NCI-H1105 treated with DMSO at 0.1 percent for 48 hours (cell line): ENCODE measurements around the gene PABPC3.
A peak's percentile ranks its signal among the peaks of the same experiment; 100 is the strongest.

Experiments used
- DNase-seq: peaks from one replicate; lab custom pipeline; 2025; lab: John Stamatoyannopoulos, UW

PABPC3 gene

GRCh38 chr13:25095851-25096453, at the start of gene PABPC3:
PABPC3 (plus strand) TSS chr13:25096136; CDS start chr13:25096199, 63 bp downstream.
- DNase-seq, result no peak

DNA sequence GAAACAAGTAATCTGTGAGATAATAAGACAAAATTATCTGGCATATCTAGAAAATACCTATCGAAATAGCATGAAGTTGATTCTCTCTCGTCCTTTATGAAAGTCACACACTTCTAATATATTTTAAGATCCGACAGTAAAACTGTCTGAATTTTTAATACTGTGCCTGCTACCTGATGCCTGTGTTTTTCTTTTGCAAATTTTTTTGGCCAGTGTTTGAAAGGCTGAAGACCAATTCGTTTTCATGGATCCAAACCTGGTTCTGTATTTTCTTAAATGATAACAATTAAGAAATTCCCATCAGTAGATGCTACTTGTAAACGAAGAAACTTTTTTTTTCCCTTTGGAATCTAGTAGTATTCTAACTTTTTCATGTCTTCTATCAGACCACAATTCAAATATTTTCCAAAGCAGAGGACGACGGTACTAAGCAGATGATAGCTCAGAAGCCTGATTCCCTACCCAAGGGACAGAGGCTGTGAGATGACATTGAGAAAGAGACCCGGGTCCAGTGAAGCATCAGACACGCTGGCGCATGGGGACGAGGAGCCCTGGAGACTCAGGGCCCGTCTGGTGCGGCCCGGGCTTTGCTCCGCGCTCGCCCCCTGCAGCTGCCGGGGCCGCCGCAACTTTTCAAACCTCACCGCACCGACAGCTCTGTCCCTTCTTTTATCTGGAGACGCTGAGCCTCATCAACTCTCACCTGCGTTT, 49.5 kb upstream of the PABPC3 start:
- no peak for DNase-seq

DNA sequence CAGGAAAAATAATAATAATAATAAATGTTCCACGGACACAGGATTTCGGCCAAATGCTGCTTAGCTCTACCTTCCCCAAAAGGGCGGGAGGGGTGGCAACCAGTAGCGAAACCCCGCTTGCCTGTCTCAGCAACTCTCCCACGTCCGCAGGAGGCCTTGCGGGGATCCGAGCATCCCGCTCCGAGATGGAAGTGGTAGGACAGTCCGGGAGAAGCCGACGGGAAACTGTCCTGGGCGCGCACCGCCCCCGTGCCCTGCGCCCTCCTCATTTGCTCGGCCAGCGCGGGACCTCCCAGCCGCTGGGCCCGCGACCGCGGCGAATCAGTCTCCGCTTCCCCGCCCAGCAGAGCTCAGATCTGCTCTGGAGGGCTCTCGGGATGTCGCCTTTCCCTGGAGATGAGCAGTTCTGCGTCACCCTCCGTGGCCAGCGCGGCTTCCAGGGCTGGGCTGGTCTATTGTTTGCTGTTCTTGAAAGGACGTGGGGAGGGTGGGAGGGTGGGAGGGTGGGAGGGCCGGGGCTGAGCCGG, 48.9 kb upstream of the PABPC3 start:
- DNase-seq, result peak; percentile 17

- DNase-seq, result no peak
Measured at GRCh38 chr13:25051065-25051464, 44.9 kb upstream of the PABPC3 start.

DNA sequence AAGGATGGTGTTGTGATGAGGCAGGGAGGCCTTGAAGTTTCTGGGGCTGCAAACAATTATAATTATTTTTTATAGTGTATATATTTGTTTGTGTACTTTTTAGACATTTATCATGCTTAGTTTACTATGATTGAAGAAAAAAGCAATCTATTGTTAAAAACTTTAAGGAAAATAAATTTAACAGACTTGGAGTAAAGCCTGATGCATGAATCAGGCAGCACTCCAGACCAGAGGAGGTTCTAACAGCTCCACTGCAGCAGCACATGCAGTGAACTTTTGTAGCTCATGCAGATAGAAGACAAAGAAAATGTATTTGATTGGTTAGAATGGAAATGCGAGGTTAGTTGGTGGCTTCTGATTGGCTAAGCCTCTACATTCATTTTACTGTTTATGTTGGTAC, 36.8 kb upstream of the PABPC3 start:
- no peak for DNase-seq

DNA sequence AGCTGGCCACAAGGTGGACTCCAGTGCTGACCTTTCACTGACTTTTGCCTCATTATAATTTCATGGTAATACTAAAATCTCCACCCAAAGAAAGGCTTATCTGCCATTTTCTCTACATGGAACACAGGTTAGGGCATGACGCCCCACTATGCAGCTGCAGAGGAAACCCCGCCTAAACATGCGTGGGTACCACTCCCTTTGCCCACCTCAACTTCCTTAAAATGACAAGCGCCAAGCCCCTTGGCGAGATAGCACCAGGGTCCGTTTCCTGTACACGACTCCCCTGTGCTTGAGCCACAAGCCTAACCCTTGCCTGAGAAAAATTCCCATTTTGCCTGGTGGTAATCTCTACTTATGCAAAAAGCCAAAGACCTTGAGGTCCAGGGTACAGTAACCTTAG, 36.0 kb upstream of the PABPC3 start:
- DNase-seq, result no peak

GRCh38 chr13:25062479-25062878, 33.5 kb upstream of the PABPC3 start:
- no peak for DNase-seq

DNA sequence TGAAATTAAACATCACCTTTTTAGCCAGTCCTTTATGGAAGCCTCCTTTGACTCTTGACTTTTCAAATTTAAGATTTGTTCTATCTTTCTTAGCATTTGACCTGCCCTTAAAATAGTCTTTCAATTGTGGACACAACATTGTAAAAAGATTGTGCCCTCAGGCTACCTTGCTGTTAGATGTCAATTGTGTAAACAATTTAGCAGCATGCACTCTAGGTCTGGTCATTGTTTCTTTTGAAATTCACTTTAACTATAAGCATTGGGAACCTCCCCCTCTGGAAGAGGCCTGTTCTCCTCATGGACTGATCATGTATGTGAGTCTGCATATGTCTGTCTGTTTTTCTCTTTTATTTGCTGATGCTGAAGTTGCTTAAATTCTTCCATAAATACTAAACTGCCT, 31.5 kb upstream of the PABPC3 start:
- no peak for DNase-seq

GRCh38 chr13:25065974-25066770, 29.8 kb upstream of the PABPC3 start:
- no peak for DNase-seq

DNA sequence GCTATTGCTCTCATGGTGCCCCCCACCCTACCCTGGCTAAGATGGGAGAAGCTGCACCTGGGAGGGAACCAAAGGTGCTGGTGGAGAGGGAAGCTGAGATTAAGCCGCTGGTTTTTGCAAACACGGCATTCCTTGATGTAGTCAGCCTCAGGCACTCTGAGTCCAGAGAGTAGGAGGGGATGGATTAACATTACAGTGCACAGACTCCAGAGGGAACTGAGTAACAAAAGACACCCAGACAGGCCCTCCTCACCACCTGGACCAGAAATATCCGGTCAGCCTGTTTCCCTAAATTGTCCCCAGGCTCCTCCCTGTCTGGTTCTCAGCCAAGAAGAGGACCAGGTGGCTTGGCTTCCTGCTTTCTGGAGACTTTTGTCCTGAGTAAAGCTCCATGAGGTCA, 28.9 kb upstream of the PABPC3 start:
- DNase-seq, result no peak

DNA sequence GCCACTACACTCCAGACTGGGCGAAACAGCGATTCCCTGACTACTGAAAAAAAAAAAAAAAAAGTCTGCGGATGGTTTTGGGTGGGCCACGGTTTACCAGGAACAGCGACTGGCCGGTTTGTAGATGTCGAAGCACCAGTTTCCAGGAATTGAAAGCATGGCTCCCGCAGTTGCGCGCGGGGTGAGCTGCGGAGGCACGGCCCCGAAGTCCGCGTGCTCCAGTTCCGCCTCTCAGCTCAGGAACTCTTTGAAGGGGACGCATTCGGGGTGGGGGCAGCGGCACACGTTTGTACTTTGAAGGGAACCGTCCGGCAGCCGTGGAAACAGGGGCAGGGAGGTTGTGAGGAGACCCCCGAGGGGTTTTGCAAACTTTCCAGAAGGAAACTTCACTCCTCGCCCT, 27.1 kb upstream of the PABPC3 start:
- no peak for DNase-seq

DNA sequence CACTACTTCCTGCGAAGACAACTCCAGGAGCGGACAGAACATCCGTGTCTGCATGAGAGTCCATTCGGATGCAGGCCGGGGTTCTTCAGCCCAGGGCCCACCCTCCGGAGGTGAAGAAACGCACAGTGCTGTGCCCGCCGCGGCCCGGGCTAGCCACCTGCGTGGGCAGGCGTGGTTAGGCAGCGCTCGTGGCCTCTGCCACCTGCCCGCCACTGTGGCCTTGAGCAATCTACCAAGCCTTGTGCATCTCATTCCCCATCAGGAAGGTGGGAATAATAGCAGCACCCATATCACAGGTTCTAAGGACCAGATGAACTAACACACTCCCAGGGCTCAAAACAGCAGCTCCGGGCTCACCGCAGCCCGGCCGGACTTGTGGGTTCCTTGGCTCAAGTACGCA, 26.7 kb upstream of the PABPC3 start:
- DNase-seq, result no peak

- DNase-seq, result no peak
Measured at GRCh38 chr13:25069911-25070310, 26.0 kb upstream of the PABPC3 start.

- no peak for DNase-seq
Measured at GRCh38 chr13:25080773-25081172, 15.2 kb upstream of the PABPC3 start.

- DNase-seq, result no peak
Measured at GRCh38 chr13:25084096-25084495, 11.8 kb upstream of the PABPC3 start.

GRCh38 chr13:25085125-25085742, 10.7 kb upstream of the PABPC3 start:
- peak; percentile 24 for DNase-seq

GRCh38 chr13:25088562-25089221, 7.2 kb upstream of the PABPC3 start:
- no peak for DNase-seq

GRCh38 chr13:25097426-25097825, 1.5 kb downstream of the PABPC3 start:
- no peak for DNase-seq

DNA sequence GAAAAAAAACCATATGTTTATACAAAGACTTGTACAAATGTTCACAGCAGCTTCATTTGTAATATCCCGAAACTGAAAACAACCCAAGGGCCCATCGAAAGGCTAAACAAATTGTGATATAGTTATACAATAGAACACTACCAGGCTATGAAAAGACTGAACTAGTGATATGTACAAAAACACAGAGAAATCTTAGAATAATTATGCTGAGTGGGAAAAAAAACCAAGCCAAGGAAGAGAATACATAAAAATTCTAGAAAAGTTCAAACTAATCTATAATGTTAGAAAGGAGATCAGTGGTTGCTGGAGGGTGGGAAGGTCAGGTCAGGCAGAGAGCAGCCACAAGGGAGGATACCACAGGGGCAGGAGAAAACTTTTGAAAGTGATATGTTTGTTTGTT, 7.8 kb downstream of the PABPC3 start:
- DNase-seq, result no peak

DNA sequence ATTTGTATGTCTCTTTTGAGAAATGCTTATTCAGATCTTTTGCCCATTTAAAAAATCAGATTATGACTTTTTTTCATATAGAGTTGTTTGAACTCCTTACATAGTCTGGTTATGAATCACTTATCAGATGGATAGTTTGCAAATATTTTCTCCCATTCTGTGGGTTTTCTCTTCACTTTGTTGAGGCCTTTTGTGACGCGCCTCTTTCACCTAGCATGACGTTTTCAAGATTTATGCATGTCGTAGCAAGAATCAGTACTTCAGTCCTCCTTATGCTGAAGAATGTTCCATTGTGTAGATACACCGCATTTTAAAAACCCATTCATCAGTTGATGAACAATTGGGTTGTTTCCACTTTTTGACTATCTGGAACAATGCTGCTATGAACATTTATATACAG, 13.4 kb downstream of the PABPC3 start:
- no peak for DNase-seq

GRCh38 chr13:25110956-25111584, 15.1 kb downstream of the PABPC3 start:
- DNase-seq, result no peak
